ENCODE results near the gene ANAPC2.

ANAPC2 gene

GRCh38 chr9:137199411-137200121 lies 11.2 kb upstream of the ANAPC2 start:
- no peaks in the 10 kb centered on the region; the same call in 1 of the 2 replicates for H3K36me3 ChIP-seq
- peaks cover 12% of the 10 kb centered on the region for H3K4me1 ChIP-seq
- H3K9me3 ChIP-seq = no peaks in the 10 kb centered on the region
- peak overlapping the region; percentile 48 for H3K4me3 ChIP-seq (ENCODE audit: low read depth, low read length)
- no peaks in the 10 kb centered on the region for H3K27me3 ChIP-seq
- TF ChIP-seq CTCF (IDR thresholded peaks at IDR 0.05; ENCODE audit: low read depth, low read length) = no peak
- DNase-seq = no peak

- Histone ChIP-seq H3K36me3 (no peaks in the 10 kb centered on the region; the same call in 1 of the 2 replicates), H3K4me1 (peaks cover 12% of the 10 kb centered on the region), H3K27me3 (no peaks in the 10 kb centered on the region), H3K9me3 (no peaks in the 10 kb centered on the region), H3K4me3 (ENCODE audit: low read depth, low read length) (no peak overlapping the region)
- no peak for TF ChIP-seq CTCF (IDR thresholded peaks at IDR 0.05; ENCODE audit: low read depth, low read length)
- no peak for DNase-seq
Measured at GRCh38 chr9:137198902-137199283, 10.5 kb upstream of the ANAPC2 start.

- TF ChIP-seq CTCF (IDR thresholded peaks at IDR 0.05; ENCODE audit: low read depth, low read length) = no peak
- H3K4me1 ChIP-seq = peaks cover 12% of the 10 kb centered on the region
- H3K4me3 ChIP-seq (ENCODE audit: low read depth, low read length) = no peak overlapping the region
- H3K27me3 ChIP-seq = no peaks in the 10 kb centered on the region
- H3K9me3 ChIP-seq = no peaks in the 10 kb centered on the region
- DNase-seq = no peak
- H3K36me3 ChIP-seq = no peaks in the 10 kb centered on the region; the same call in 1 of the 2 replicates
Measured at GRCh38 chr9:137198051-137198901, 9.9 kb upstream of the ANAPC2 start.

GRCh38 chr9:137195525-137196220 lies 7.3 kb upstream of the ANAPC2 start:
- no peaks in the 10 kb centered on the region for H3K27me3 ChIP-seq
- no peaks in the 10 kb centered on the region for H3K9me3 ChIP-seq
- H3K4me3 ChIP-seq (ENCODE audit: low read depth, low read length) = no peak overlapping the region
- no peak for DNase-seq
- no peak for TF ChIP-seq CTCF (IDR thresholded peaks at IDR 0.05; ENCODE audit: low read depth, low read length)
- H3K36me3 ChIP-seq = peaks cover 4% of the 10 kb centered on the region; the same call in 1 of the 2 replicates
- H3K4me1 ChIP-seq = peaks cover 6% of the 10 kb centered on the region

GRCh38 chr9:137194909-137195308 lies 6.5 kb upstream of the ANAPC2 start:
- Histone ChIP-seq H3K36me3 (peaks cover 4% of the 10 kb centered on the region; the same call in 1 of the 2 replicates), H3K9me3 (no peaks in the 10 kb centered on the region), H3K4me1 (peaks cover 6% of the 10 kb centered on the region), H3K27me3 (no peaks in the 10 kb centered on the region), H3K4me3 (ENCODE audit: low read depth, low read length) (no peak overlapping the region)
- TF ChIP-seq CTCF (IDR thresholded peaks at IDR 0.05; ENCODE audit: low read depth, low read length) = no peak
- no peak for DNase-seq
